ENCODE results near the gene MEG3.

DNA sequence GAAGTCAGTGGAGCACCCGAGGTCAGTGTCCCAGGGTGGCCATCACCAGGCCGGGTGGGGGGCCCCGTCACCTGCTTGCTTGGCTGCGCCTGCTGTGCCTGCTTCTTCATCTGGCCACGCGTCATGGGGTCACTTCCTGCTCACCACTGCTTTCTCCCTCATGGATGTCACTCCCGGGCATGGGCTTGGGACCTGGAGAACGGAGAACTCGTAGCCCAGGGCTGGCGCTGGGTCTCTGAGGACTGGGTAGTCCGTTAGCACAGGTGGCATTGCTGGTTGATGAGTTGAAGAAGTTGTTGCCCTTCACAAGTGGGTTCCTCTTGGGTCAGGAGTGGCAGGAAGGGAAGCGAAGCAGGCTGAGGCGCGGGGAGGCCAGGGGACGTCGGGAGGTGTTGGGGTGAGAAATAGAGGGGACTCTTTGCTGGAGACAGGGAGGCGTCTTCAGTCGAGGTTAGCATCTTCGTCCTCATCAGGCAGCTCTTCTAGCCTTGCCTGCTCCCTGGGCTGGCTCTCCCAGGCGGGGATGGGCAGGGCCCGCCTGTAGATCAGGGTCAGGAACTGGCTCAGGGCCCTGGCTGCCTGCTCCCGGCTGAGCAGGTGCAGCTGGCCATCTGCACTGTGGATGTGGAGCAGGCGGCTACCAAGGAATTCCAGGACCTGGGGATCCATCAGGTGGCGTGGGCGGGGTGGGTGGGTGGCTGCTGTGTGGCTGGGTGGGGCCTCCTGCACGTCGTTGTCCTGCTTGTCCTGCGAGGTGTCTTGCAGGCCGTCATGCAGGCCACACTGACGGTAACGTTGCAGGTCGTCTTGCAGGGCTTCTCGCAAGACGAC, 54.6 kb downstream of the MEG3 start:
- TF ChIP-seq, protein P1, sequence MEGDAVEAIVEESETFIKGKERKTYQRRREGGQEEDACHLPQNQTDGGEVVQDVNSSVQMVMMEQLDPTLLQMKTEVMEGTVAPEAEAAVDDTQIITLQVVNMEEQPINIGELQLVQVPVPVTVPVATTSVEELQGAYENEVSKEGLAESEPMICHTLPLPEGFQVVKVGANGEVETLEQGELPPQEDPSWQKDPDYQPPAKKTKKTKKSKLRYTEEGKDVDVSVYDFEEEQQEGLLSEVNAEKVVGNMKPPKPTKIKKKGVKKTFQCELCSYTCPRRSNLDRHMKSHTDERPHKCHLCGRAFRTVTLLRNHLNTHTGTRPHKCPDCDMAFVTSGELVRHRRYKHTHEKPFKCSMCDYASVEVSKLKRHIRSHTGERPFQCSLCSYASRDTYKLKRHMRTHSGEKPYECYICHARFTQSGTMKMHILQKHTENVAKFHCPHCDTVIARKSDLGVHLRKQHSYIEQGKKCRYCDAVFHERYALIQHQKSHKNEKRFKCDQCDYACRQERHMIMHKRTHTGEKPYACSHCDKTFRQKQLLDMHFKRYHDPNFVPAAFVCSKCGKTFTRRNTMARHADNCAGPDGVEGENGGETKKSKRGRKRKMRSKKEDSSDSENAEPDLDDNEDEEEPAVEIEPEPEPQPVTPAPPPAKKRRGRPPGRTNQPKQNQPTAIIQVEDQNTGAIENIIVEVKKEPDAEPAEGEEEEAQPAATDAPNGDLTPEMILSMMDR (IDR thresholded peaks at IDR 0.05), result no peak
- no peak for TF ChIP-seq ZBTB21 (CRISPR knock-in tag; IDR thresholded peaks at IDR 0.05; ENCODE audit: borderline replicate concordance)
- TF ChIP-seq TCF7 (CRISPR knock-in tag; IDR thresholded peaks at IDR 0.05; ENCODE audit: low read depth), result no peak
- TF ChIP-seq, protein P2, sequence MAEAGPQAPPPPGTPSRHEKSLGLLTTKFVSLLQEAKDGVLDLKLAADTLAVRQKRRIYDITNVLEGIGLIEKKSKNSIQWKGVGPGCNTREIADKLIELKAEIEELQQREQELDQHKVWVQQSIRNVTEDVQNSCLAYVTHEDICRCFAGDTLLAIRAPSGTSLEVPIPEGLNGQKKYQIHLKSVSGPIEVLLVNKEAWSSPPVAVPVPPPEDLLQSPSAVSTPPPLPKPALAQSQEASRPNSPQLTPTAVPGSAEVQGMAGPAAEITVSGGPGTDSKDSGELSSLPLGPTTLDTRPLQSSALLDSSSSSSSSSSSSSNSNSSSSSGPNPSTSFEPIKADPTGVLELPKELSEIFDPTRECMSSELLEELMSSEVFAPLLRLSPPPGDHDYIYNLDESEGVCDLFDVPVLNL (CRISPR knock-in tag; IDR thresholded peaks at IDR 0.05; ENCODE audit: borderline replicate concordance, low read depth), result no peak
- TF ChIP-seq KAT7 (CRISPR knock-in tag; IDR thresholded peaks at IDR 0.05; ENCODE audit: borderline replicate concordance), result no peak
- TF ChIP-seq HMGA2 (CRISPR knock-in tag; IDR thresholded peaks at IDR 0.05), result no peak
- TF ChIP-seq ZNF671 (CRISPR knock-in tag; IDR thresholded peaks at IDR 0.05), result no peak
